H1 (cell line): ENCODE measurements around the gene PKP1. TPM values are rescaled to one million over a fixed set of nuclear protein-coding genes. Genes with fewer than 3 reads are reported as not detected.

Experiments
- CTCF ChIA-PET: fragments of 300-600 bp; sonication (Branson Sonifier 250); formaldehyde crosslinking; loops from one replicate; lab custom pipeline; 2021; ENCODE audit not compliant: partially characterized antibody; lab: Charles Lee
- POLR2A ChIA-PET: fragments of 300-600 bp; sonication (Branson Sonifier 250); formaldehyde crosslinking; loops from one replicate; lab custom pipeline; 2021; ENCODE audit warnings: inconsistent platforms; ENCODE audit not compliant: partially characterized antibody; lab: Charles Lee
- DNase-seq, 2 experiments: peaks; one replicate each; pipeline versions ENCODE4 v3.0.0 to v3.0.0-alpha.2; 2010 to 2022; ENCODE audit warnings: low spot score in 2 of 2, low read depth in 1 of 2, mixed read lengths in 1 of 2
- FAIRE-seq: peaks from 2 replicates; lab custom pipeline; 2011; peaks lifted over from hg19 to GRCh38; lab: Jason Lieb, UNC
- H2AFZ ChIP-seq: 2 replicates; pipeline ENCODE4 v1.8.1; 2012; ENCODE audit warnings: low read length, inconsistent platforms
- H2AK5ac ChIP-seq: 2 replicates; pipeline ENCODE4 v1.6.1; 2013; ENCODE audit warnings: low read depth, low read length
- H2BK120ac ChIP-seq: replicated peaks from 2 replicates; pipeline ENCODE3; 2013; ENCODE audit warnings: low read depth, low read length, inconsistent platforms
- H2BK12ac ChIP-seq: 2 replicates; pipeline ENCODE4 v1.6.1; 2013; ENCODE audit warnings: low read depth, low read length
- H2BK15ac ChIP-seq: 2 replicates; pipeline ENCODE4 v1.6.1; 2013; ENCODE audit warnings: low read length
- H2BK20ac ChIP-seq: 2 replicates; pipeline ENCODE4 v1.6.1; 2013; ENCODE audit warnings: low read length
- H2BK5ac ChIP-seq: 2 replicates; pipeline ENCODE4 v1.6.1; 2013; ENCODE audit warnings: low read depth, low read length
- H3K14ac ChIP-seq: 2 replicates; pipeline ENCODE4 v1.6.1; 2013; ENCODE audit warnings: inconsistent platforms; ENCODE audit not compliant: insufficient read length
- H3K18ac ChIP-seq: 2 replicates; pipeline ENCODE4 v1.6.1; 2013; ENCODE audit warnings: low read length; ENCODE audit errors: extremely low read depth
- H3K23ac ChIP-seq: 2 replicates; pipeline ENCODE4 v1.6.1; 2013; ENCODE audit warnings: inconsistent platforms; ENCODE audit not compliant: insufficient read length
- H3K23me2 ChIP-seq: 2 replicates; pipeline ENCODE4 v1.6.1; 2013; ENCODE audit warnings: low read depth, low read length
- H3K27ac ChIP-seq: 2 replicates; pipeline ENCODE4 v1.6.1; 2011; ENCODE audit warnings: low read depth, low read length, inconsistent platforms
- H3K27me3 ChIP-seq, 4 experiments: replicated peaks in 1 of 4; 1 replicate in 1 of 4; 2 replicates in 3 of 4; pipeline versions ENCODE4 v1.6.1 to v1.8.1; 2011 to 2013; ENCODE audit warnings: low read length in 3 of 4, mild to moderate bottlenecking in 3 of 4, inconsistent platforms in 2 of 4, mixed read lengths in 2 of 4, moderate library complexity in 1 of 4; ENCODE audit not compliant: control insufficient read depth in 3 of 4, insufficient read depth in 3 of 4; ENCODE audit errors: extremely low read depth in 1 of 4
- H3K36me3 ChIP-seq, 4 experiments: 2 replicates each; pipeline versions ENCODE4 v1.6.1 to v1.8.1; 2011 to 2013; ENCODE audit warnings: mild to moderate bottlenecking in 4 of 4, low read length in 3 of 4, moderate library complexity in 2 of 4, control low read depth in 1 of 4, inconsistent platforms in 1 of 4; ENCODE audit not compliant: insufficient read depth in 4 of 4, control insufficient read depth in 2 of 4
- H3K4ac ChIP-seq: replicated peaks from 2 replicates; pipeline ENCODE3; 2013; ENCODE audit warnings: low read length, low read depth, mixed read lengths, inconsistent platforms; ENCODE audit not compliant: insufficient read length
- H3K4me1 ChIP-seq, 4 experiments: replicated peaks in 1 of 4; 1 replicate in 1 of 4; 2 replicates in 3 of 4; pipeline versions ENCODE4 v1.6.1 to v1.8.1; 2011 to 2013; ENCODE audit warnings: low read length in 3 of 4, inconsistent platforms in 2 of 4, mixed read lengths in 1 of 4; ENCODE audit not compliant: insufficient read depth in 4 of 4, control insufficient read depth in 3 of 4
- H3K4me2 ChIP-seq, 2 experiments: 2 replicates each; pipeline versions ENCODE4 v1.6.1 to v1.8.1; 2011 to 2013; ENCODE audit warnings: low read depth in 2 of 2, low read length in 2 of 2, control low read depth in 1 of 2, inconsistent platforms in 1 of 2, mild to moderate bottlenecking in 1 of 2; ENCODE audit not compliant: insufficient read depth in 1 of 2
- H3K4me3 ChIP-seq, 4 experiments: fragments of 200-600, 300-600 bp in 1 of 4; sonication (generic), shearing (Covaris generic), sonication (Bioruptor Twin) in 1 of 4; 2 replicates each; pipeline versions ENCODE4 v1.5.1 to v1.8.1; 2011 to 2016; ENCODE audit warnings: low read length in 4 of 4, low read depth in 3 of 4, control low read depth in 2 of 4, inconsistent platforms in 2 of 4, mild to moderate bottlenecking in 2 of 4, mixed read lengths in 1 of 4, moderate library complexity in 1 of 4; ENCODE audit not compliant: insufficient read depth in 2 of 4; ENCODE audit errors: extremely low read depth in 1 of 4
- H3K56ac ChIP-seq: replicated peaks from 2 replicates; pipeline ENCODE3; 2013; ENCODE audit warnings: low read depth, mild to moderate bottlenecking, mixed read lengths, low read length, inconsistent platforms; ENCODE audit not compliant: insufficient read length
- H3K79me1 ChIP-seq: 2 replicates; pipeline ENCODE4 v1.6.1; 2013; ENCODE audit warnings: low read depth, low read length, control low read depth
- H3K79me2 ChIP-seq, 2 experiments: 2 replicates each; pipeline versions ENCODE4 v1.6.1 to v1.8.1; 2012 to 2013; ENCODE audit warnings: low read length in 2 of 2, mild to moderate bottlenecking in 2 of 2, inconsistent platforms in 1 of 2; ENCODE audit not compliant: insufficient read depth in 2 of 2, control insufficient read depth in 1 of 2
- H3K9ac ChIP-seq, 4 experiments: replicated peaks in 1 of 4; 1 replicate in 1 of 4; 2 replicates in 3 of 4; pipeline versions ENCODE4 v1.6.1 to v1.8.1; 2011 to 2013; ENCODE audit warnings: low read depth in 3 of 4, low read length in 3 of 4, control low read depth in 2 of 4, mild to moderate bottlenecking in 2 of 4, moderate library complexity in 2 of 4, inconsistent platforms in 1 of 4; ENCODE audit errors: extremely low read depth in 1 of 4
- H3K9me3 ChIP-seq, 2 experiments: 2 replicates each; pipeline versions ENCODE4 v1.6.1 to v1.8.1; 2012 to 2013; ENCODE audit warnings: mild to moderate bottlenecking in 2 of 2, moderate library complexity in 2 of 2, control low read depth in 1 of 2, inconsistent platforms in 1 of 2, low read depth in 1 of 2, low read length in 1 of 2, mixed read lengths in 1 of 2; ENCODE audit not compliant: insufficient read depth in 2 of 2
- H4K20me1 ChIP-seq, 2 experiments: replicated peaks in 1 of 2; 2 replicates each; pipeline versions ENCODE3 to v1.8.1; 2011 to 2013; ENCODE audit warnings: inconsistent platforms in 2 of 2, low read length in 2 of 2, mild to moderate bottlenecking in 1 of 2; ENCODE audit not compliant: insufficient read depth in 2 of 2, control insufficient read depth in 1 of 2
- H4K5ac ChIP-seq: 2 replicates; pipeline ENCODE4 v1.6.1; 2013; ENCODE audit warnings: low read length, low read depth, mixed read lengths, inconsistent platforms; ENCODE audit not compliant: insufficient read length
- H4K8ac ChIP-seq: 2 replicates; pipeline ENCODE4 v1.8.0; 2013; ENCODE audit warnings: mild to moderate bottlenecking, moderate library complexity, low read length, inconsistent platforms; ENCODE audit not compliant: insufficient read depth; ENCODE audit errors: extremely low read depth
- H4K91ac ChIP-seq: replicated peaks from 2 replicates; pipeline ENCODE3; 2013; ENCODE audit warnings: low read length, mixed read lengths, inconsistent platforms; ENCODE audit not compliant: insufficient read length
- ASH2L ChIP-seq: fragments of 200-600, 300-600 bp; sonication (generic); IDR thresholded peaks from one replicate; pipeline ENCODE4 v1.7.1; 2017; ENCODE audit warnings: low read length
- BRCA1 ChIP-seq: IDR thresholded peaks from 2 replicates; pipeline ENCODE4 v1.6.1; 2012; ENCODE audit warnings: low read depth, low read length, improper control_type of control experiment
- CHD2 ChIP-seq: IDR thresholded peaks from 2 replicates; pipeline ENCODE4 v1.6.1; 2012; ENCODE audit warnings: low read length, improper control_type of control experiment
- CREB1 ChIP-seq: IDR thresholded peaks from 2 replicates; pipeline ENCODE4 v1.6.1; 2012; ENCODE audit warnings: inconsistent platforms
- EGR1 ChIP-seq: IDR thresholded peaks from 2 replicates; pipeline ENCODE4 v1.6.1; 2011; ENCODE audit warnings: low read depth, low read length, borderline replicate concordance
- RAD21 ChIP-seq, 2 experiments: IDR thresholded peaks in 1 of 2; conservative IDR thresholded peaks in 1 of 2; 2 replicates each; pipeline ENCODE4 v1.6.1; 2011; ENCODE audit warnings: low read depth in 2 of 2, low read length in 2 of 2, improper control_type of control experiment in 1 of 2, inconsistent platforms in 1 of 2, mild to moderate bottlenecking in 1 of 2, moderate library complexity in 1 of 2
- RNF2 ChIP-seq: fragments of 200-900, 300-1000 bp; sonication (generic); IDR thresholded peaks from 2 replicates; pipeline ENCODE4 v1.7.1; 2016; ENCODE audit warnings: borderline replicate concordance, low read depth, mild to moderate bottlenecking, antibody characterized with exemption, low read length; ENCODE audit not compliant: poor library complexity, severe bottlenecking; ENCODE audit errors: missing control alignments
- SP4 ChIP-seq: IDR thresholded peaks from 2 replicates; pipeline ENCODE4 v1.6.1; 2012; ENCODE audit warnings: low read length, inconsistent platforms
- SRF ChIP-seq: IDR thresholded peaks from 2 replicates; pipeline ENCODE4 v1.6.1; 2011; ENCODE audit warnings: mild to moderate bottlenecking, low read depth, low read length, moderate library complexity
- SUZ12 ChIP-seq: fragments of 200-600 bp; sonication (generic); IDR thresholded peaks from 2 replicates; pipeline ENCODE4 v1.6.1; 2012; ENCODE audit warnings: mild to moderate bottlenecking, inconsistent platforms, low read length, moderate library complexity, mixed read lengths
- TAF1 ChIP-seq: IDR thresholded peaks from 2 replicates; pipeline ENCODE4 v1.6.1; 2011; ENCODE audit warnings: mild to moderate bottlenecking, low read depth, low read length
- TBP ChIP-seq: IDR thresholded peaks from 2 replicates; pipeline ENCODE4 v1.6.1; 2011; ENCODE audit warnings: low read depth, low read length, improper control_type of control experiment
- TEAD4 ChIP-seq: IDR thresholded peaks from 2 replicates; pipeline ENCODE4 v1.6.1; 2012; ENCODE audit warnings: low read depth, low read length, inconsistent platforms, mixed read lengths
- YY1 ChIP-seq: IDR thresholded peaks from 2 replicates; pipeline ENCODE4 v1.6.1; 2011; ENCODE audit warnings: low read depth, mild to moderate bottlenecking, low read length
- ZNF274 ChIP-seq: IDR thresholded peaks from 2 replicates; pipeline ENCODE4 v1.7.0; 2012; ENCODE audit warnings: low read length, borderline replicate concordance; ENCODE audit errors: extremely low read depth
- WGBS, 2 experiments: shearing (Covaris generic) in 1 of 2; methylation state at CpG; one replicate each; pipeline versions ENCODE4 v1.1.6 to v1.1.7; 2013 to 2015; ENCODE audit warnings: low lambda C conversion rate in 2 of 2, mixed read lengths in 2 of 2, inconsistent platforms in 1 of 2, low coverage in 1 of 2, missing lambda C conversion rate in 1 of 2; ENCODE audit not compliant: insufficient replicate concordance in 2 of 2, insufficient coverage in 1 of 2, insufficient read length in 1 of 2; ENCODE audit errors: extremely low coverage in 1 of 2, missing lambda C conversion rate in 1 of 2; 5-methylcytosine and 5-hydroxymethylcytosine counted together
- polyA plus RNA-seq, 7 experiments: library from polyadenylated mRNA; depleted of rRNA in 3 of 7; stranded (reverse) in 5 of 7; unstranded in 2 of 7; fragments of >200 nt in 5 of 7; fragments of 200-250 nt in 2 of 7; gene quantifications; 1 replicate in 5 of 7; 2 replicates in 1 of 7; 4 replicates in 1 of 7; pipeline versions ENCODE4 v1.2.1 to v1.2.3, GENCODE V29; 2011 to 2013; ENCODE audit warnings: missing spikeins in 2 of 7, mixed read lengths in 2 of 7
- total RNA-seq: library from RNA; stranded (reverse); fragmentation: NEBNext Ultra II Directional; extraction: Animal tissue kit (Norgen Biotek cat#: 25700); gene quantifications from 2 replicates; pipeline ENCODE4 v1.2.1, GENCODE V29; 2021

The PKP1 gene
- total and polyA plus RNA-seq, 2 of the 8 experiments (the other 6 are each of a cell fraction or from before 2014, with no cell fraction given): 0.21 to 0.95 TPM

DNA sequence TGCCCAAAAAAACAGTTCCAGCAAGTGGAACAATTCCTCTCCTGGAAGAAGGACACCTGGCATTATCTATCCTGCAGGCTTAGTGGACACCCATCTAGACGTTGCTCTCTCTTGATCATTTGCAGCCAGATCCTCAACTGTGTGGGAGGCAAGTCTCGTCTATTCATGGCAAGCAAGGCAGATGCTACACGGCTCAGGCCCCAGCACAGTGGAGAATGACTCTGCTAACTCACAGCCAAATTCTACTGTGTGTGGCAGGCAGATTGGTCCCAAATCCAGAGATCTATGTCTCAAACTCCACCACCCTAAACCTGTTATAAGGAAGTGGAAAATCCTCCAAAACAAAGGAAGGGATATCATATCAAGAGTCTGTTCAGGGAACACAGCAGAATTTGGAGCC is 87.2 kb downstream of the PKP1 start:
- Histone ChIP-seq H3K23ac (no peak overlapping the region), H3K4me3 (no peak overlapping the region), H4K20me1 (no peaks in the 10 kb centered on the region), H2AK5ac (no peak overlapping the region), H3K4me1 (peaks cover 3 to 16% (median 12%) of the 10 kb centered on the region in 4 experiments), H3K9ac (no peak overlapping the region), H2BK120ac (no peak overlapping the region), H3K14ac (no peak overlapping the region), H2BK15ac (no peak overlapping the region), H2BK20ac (0 out of 2 replicates have a peak overlapping the region, but pooled peaks have one; percentile 32), H4K8ac (no peak overlapping the region; the same call in 1 of the 2 replicates), H3K4ac (no peak overlapping the region), H3K56ac (no peak overlapping the region), H3K4me2 (no peak overlapping the region), H3K79me1 (no peaks in the 10 kb centered on the region; the same call in 1 of the 2 replicates), H2AFZ (no peak overlapping the region), H3K36me3 (no peaks in the 10 kb centered on the region), H3K9me3 (no peaks in the 10 kb centered on the region), H2BK12ac (no peak overlapping the region), H3K27me3 (no peaks in the 10 kb centered on the region), H3K27ac (no peak overlapping the region), H3K18ac (no peak overlapping the region), H3K23me2 (no peaks in the 10 kb centered on the region), H4K91ac (no peak overlapping the region), H3K79me2 (no peaks in the 10 kb centered on the region), H2BK5ac (no peak overlapping the region), H4K5ac (no peak overlapping the region)
- FAIRE-seq (no peak), DNase-seq (no peak)
- ChIA-PET CTCF (interaction anchor here (1.1 to 17.6 kb wide), 6 partner anchors 9 to 111 kb away, joined by 3 to 371 read pairs (median 114); partner anchors contain the start of gene LAD1), POLR2A (interaction anchor here (0.9 to 6.5 kb wide), 2 partner anchors 10 to 16 kb away, joined by 3 to 49 read pairs; no protein-coding TSS in a partner anchor)
- WGBS, 2 experiments: 95% methylated on average over 3 of the region's 3 CpGs; no CpG with 5 or more reads in 1 of the 2 experiments
- TF ChIP-seq CHD2 (no peak), TBP (no peak), EGR1 (no peak), SUZ12 (no peak), TAF1 (no peak), RAD21 (IDR thresholded peaks at IDR 0.05 in 1 of 2, conservative IDR thresholded peaks at IDR 0.05 in 1 of 2; ENCODE audit: low read depth in 2 of 2, low read length in 2 of 2) (no peak), ASH2L (no peak), CREB1 (no peak), ZNF274 (no peak), TEAD4 (no peak), YY1 (no peak), RNF2 (no peak), SP4 (no peak), SRF (no peak), BRCA1 (no peak)
